ENCODE results near the gene SEM1. TPM values are rescaled to one million over a fixed set of nuclear protein-coding genes. Genes with fewer than 3 reads are reported as not detected.
A peak's percentile ranks its signal among the peaks of the same experiment; 100 is the strongest.

The SEM1 gene
- total RNA-seq, 1 donor from 2014 or later = 65.2 TPM

DNA sequence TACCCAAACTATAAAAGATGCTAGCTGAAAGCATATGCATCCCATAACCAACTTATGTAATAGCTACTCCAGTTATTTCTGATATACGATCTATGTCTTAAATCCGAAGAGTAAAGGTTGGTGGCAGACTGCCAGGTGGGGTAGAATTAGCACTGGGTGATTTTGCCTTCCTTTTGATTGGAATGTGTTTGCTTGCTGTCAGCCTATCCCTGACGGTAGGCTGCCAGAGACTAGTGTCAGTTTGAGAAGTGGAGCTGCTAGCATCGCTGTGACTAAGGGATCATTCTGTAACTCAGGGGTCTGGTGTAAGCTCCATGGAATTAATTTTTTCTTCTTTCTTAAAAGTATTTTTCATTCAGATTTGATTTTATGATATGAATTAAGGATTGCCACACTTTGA lies 9.5 kb upstream of the SEM1 start:
- no peaks in the 10 kb centered on the region for H3K36me3 Mint-ChIP-seq
- DNase-seq (ENCODE audit: low spot score) = no peak
- H3K27ac Mint-ChIP-seq = no peak overlapping the region
- H3K4me1 Mint-ChIP-seq = no peaks in the 10 kb centered on the region
- TF ChIP-seq EZH2 (IDR thresholded peaks at IDR 0.05) (no peak), EZH2phosphoT487 (IDR thresholded peaks at IDR 0.05) (no peak)
- TF ChIP-seq, protein P1, sequence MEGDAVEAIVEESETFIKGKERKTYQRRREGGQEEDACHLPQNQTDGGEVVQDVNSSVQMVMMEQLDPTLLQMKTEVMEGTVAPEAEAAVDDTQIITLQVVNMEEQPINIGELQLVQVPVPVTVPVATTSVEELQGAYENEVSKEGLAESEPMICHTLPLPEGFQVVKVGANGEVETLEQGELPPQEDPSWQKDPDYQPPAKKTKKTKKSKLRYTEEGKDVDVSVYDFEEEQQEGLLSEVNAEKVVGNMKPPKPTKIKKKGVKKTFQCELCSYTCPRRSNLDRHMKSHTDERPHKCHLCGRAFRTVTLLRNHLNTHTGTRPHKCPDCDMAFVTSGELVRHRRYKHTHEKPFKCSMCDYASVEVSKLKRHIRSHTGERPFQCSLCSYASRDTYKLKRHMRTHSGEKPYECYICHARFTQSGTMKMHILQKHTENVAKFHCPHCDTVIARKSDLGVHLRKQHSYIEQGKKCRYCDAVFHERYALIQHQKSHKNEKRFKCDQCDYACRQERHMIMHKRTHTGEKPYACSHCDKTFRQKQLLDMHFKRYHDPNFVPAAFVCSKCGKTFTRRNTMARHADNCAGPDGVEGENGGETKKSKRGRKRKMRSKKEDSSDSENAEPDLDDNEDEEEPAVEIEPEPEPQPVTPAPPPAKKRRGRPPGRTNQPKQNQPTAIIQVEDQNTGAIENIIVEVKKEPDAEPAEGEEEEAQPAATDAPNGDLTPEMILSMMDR (IDR thresholded peaks at IDR 0.05) = no peak
- Histone ChIP-seq H2AFZ (replicated peaks) (no peak overlapping the region), H3K79me2 (ENCODE audit: low read depth) (no peaks in the 10 kb centered on the region), H3K9me3 (ENCODE audit: low read depth) (no peaks in the 10 kb centered on the region), H3K27ac (no peak overlapping the region), H3K4me1 (no peaks in the 10 kb centered on the region), H3K36me3 (no peaks in the 10 kb centered on the region), H4K20me1 (ENCODE audit: low read depth) (no peaks in the 10 kb centered on the region), H3K9ac (peak overlapping the region; percentile 12), H3K27me3 (no peaks in the 10 kb centered on the region), H3K4me2 (no peak overlapping the region), H3K4me3 (no peak overlapping the region), H3F3A (ENCODE audit: low read depth) (no peaks in the 10 kb centered on the region)
- H3K4me3 Mint-ChIP-seq = no peak overlapping the region
- H3K27me3 Mint-ChIP-seq (ENCODE audit: insufficient read depth, low read depth) = peaks cover 3% of the 10 kb centered on the region
- H3K9me3 Mint-ChIP-seq = peaks cover 2% of the 10 kb centered on the region

DNA sequence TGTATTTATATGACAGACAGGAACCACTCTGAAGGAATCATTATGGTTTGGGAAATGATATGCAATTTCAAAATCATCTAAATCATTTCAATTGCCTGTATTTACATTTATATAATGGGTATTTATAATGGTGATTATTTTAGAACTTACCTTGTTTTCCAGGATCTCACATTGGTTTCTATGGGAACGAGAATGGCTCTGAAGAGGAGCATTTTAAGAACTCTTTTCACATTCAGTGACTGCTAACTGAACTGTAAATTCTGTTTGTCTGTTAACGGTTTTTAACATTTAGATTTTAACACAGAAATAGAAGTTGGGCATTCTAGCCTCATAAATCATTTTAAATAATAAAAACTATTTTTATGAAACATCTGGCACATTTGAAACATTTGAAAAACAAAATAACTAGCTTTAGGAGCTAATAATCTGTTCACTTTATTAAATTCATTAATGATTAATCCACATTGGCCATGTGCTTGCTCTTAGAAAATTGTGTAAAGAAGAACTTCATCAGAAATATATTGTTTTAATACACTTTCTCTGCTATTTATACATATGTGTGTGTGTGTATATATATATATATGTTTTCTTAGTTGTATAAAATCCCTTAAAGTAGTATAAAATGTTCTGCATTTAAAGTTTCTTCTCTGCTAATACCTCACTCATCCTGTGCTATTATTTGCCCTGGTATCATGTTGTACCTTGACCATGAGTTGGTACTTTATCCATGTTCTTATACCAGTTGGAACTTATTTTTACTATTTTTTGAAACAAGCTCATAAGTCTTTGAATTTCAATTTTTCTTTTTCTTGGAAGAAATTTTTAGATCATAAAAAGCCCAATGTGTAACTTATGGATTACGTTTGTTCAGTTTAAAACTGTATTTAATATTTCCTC lies 8.7 kb upstream of the SEM1 start:
- no peaks in the 10 kb centered on the region for H3K36me3 ChIP-seq
- no peaks in the 10 kb centered on the region for H3K36me3 Mint-ChIP-seq
- H3K4me3 Mint-ChIP-seq = no peak overlapping the region
- H3K4me1 ChIP-seq = no peaks in the 10 kb centered on the region
- no peak for DNase-seq (ENCODE audit: low spot score)
- no peak overlapping the region for H3K9ac ChIP-seq
- peaks cover 3% of the 10 kb centered on the region for H3K27me3 Mint-ChIP-seq (ENCODE audit: insufficient read depth, low read depth)
- no peaks in the 10 kb centered on the region for H4K20me1 ChIP-seq (ENCODE audit: low read depth)
- no peak overlapping the region for H2AFZ ChIP-seq (replicated peaks)
- peaks cover 8% of the 10 kb centered on the region for H3K9me3 Mint-ChIP-seq
- H3K4me1 Mint-ChIP-seq = no peaks in the 10 kb centered on the region
- no peaks in the 10 kb centered on the region for H3K27me3 ChIP-seq
- H3F3A ChIP-seq (ENCODE audit: low read depth) = no peaks in the 10 kb centered on the region
- H3K27ac ChIP-seq = no peak overlapping the region
- TF ChIP-seq, protein P1 (IDR thresholded peaks at IDR 0.05) = no peak
- TF ChIP-seq EZH2 (IDR thresholded peaks at IDR 0.05) = no peak
- no peak for TF ChIP-seq EZH2phosphoT487 (IDR thresholded peaks at IDR 0.05)
- no peak overlapping the region for H3K27ac Mint-ChIP-seq
- no peak overlapping the region for H3K4me2 ChIP-seq
- H3K79me2 ChIP-seq (ENCODE audit: low read depth) = no peaks in the 10 kb centered on the region
- no peaks in the 10 kb centered on the region for H3K9me3 ChIP-seq (ENCODE audit: low read depth)
- H3K4me3 ChIP-seq = no peak overlapping the region

- Mint-ChIP-seq H3K9me3 (peaks cover 20% of the 10 kb centered on the region), H3K4me1 (peaks cover 6% of the 10 kb centered on the region), H3K27ac (no peak overlapping the region), H3K36me3 (no peaks in the 10 kb centered on the region), H3K4me3 (no peak overlapping the region), H3K27me3 (ENCODE audit: insufficient read depth, low read depth) (no peaks in the 10 kb centered on the region)
- Histone ChIP-seq H3K9me3 (ENCODE audit: low read depth) (no peaks in the 10 kb centered on the region), H3K4me1 (peaks cover 12% of the 10 kb centered on the region), H2AFZ (replicated peaks) (no peak overlapping the region), H3K27me3 (no peaks in the 10 kb centered on the region), H3K36me3 (no peaks in the 10 kb centered on the region), H3K9ac (no peak overlapping the region), H3F3A (ENCODE audit: low read depth) (no peaks in the 10 kb centered on the region), H3K27ac (no peak overlapping the region), H4K20me1 (ENCODE audit: low read depth) (peaks cover 4% of the 10 kb centered on the region), H3K79me2 (ENCODE audit: low read depth) (peaks cover 16% of the 10 kb centered on the region), H3K4me2 (no peak overlapping the region), H3K4me3 (no peak overlapping the region)
- no peak for DNase-seq (ENCODE audit: low spot score)
- TF ChIP-seq, protein P1 (IDR thresholded peaks at IDR 0.05) = no peak
These were observed 3.4 kb upstream of the SEM1 start for GRCh38 chr7:96713037-96713436.

All from neural progenitor cell (in vitro differentiated cells).